Middle frontal gyrus (tissue), 1 donor: ENCODE results near the gene SMIM10L1.

ENCODE experiments used
- DNase-seq: peaks from one replicate; pipeline ENCODE4 v3.0.0-alpha.2; 2015; ENCODE audit warnings: low spot score; ENCODE audit errors: extremely low spot score

The SMIM10L1 gene

DNA sequence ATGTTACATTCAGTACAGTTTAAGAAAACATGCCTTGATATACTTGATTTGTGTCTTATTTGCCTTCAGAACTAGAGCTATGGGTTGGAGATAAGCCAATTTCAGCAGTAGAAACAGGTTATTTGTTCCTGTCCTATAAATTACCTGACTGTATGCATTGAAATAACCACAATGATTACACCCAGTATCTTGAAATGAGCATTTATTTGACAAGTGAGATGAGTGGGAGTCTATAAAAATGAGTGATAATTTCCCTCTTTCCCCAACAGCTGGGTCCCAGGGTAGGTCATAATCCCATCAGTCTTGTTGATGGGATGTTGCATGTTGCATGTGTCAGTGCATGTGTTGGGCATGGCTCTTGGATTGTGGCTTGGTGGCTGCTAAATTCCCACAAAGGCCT, 12.0 kb downstream of the SMIM10L1 start:
- no peak for DNase-seq

GRCh38 chr12:11186837-11187236, 15.8 kb downstream of the SMIM10L1 start, which contains the start of gene TAS2R42:
Gene TAS2R42, minus strand, starts transcription at chr12:11186937. Its CDS starts 0 bp downstream, at chr12:11186937.
- no peak for DNase-seq

DNA sequence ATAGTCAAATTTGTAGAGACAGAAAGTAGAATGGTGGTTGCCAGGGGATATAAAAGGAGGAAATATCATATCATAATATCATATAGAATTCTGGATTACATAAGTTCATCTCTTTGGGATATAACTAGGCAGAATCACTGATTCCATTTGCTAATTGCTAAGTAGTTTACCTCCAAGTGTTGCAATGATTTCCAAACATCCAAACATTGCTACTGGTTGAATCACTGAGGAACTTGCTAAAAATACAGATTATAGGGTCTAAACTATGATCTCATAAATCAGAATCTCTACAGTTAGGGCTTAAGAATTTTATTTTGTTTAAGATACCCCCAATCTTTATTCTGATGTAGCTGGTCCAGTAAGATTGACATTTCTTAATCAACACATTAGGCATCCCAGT, 31.8 kb downstream of the SMIM10L1 start:
- no peak for DNase-seq

DNA sequence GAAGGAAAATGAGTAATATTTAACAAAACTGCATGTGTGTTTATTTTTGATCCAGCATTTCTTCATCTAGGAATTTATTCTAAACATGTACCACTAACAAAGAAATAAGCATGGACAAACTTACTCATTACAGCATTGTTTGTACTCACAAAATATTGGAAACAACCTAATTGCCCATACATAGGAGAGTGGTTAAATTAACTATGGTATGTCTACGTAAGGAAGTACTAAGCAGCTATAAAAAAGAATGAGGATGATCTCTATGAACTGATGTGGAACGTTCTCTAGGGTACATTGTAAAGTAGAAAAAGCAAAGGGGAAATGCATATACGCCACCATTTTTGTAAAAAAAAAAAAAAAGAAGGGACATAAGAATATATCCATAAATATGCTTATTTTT, 33.2 kb downstream of the SMIM10L1 start:
- DNase-seq = no peak

GRCh38 chr12:11209113-11209512, 38.1 kb downstream of the SMIM10L1 start:
- no peak for DNase-seq
